Vagina (tissue), 2 donors: ENCODE measurements around the gene GDPD4.

Source experiments
- POLR2AphosphoS5 ChIP-seq, 2 donors: sonication (generic); formaldehyde crosslinking; IDR thresholded peaks; one replicate each; pipeline ENCODE4 v1.9.0; 2017; ENCODE audit warnings: antibody characterized with exemption in 2 of 2, mild to moderate bottlenecking in 2 of 2, low read depth in 1 of 2; ENCODE audit not compliant: insufficient read depth in 1 of 2
- TF ChIP-seq, protein P1 (sequence below), 3 experiments: fragments of 450-650 bp in 2 of 3; fragments of 200-600 bp in 1 of 3; sonication (generic) in 1 of 3; IDR thresholded peaks; one replicate each; pipeline ENCODE4 v1.5.1; 2017 to 2019; ENCODE audit warnings: antibody characterized with exemption in 3 of 3, mild to moderate bottlenecking in 2 of 3, moderate library complexity in 2 of 3

DNA sequence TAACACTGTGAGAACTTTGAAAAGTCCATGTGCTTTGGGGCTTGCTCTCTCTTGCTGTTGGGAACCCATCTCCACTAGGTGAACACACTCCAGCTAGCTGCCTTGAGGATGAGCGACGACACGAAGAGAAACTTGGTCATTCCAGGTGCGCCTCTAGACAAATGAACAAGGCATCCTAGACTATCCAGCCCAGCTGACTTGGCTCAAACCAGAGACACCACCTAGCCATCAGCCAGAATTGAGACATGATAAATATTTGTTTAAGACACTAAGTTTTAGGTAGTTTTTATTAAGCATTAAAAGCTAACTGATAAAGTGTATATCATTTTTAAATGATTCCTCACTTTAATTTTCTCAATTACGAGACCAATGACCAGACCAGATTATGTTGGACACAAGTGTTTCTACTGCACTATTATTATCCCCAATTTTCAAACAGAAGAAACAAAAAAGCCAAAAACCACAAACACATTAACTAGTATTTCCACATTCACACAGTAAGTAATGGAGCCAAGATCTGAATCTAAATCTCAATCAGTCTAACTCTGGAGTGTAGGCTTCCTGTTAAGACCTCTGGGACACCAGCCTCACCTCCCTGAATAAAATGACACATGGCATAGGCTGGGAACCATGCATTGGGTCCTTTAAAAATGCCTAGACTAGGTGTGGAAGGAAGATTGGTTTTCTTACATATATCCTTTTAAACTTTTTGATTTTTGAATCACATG is 70.4 kb downstream of the GDPD4 start:
- TF ChIP-seq, protein P1, sequence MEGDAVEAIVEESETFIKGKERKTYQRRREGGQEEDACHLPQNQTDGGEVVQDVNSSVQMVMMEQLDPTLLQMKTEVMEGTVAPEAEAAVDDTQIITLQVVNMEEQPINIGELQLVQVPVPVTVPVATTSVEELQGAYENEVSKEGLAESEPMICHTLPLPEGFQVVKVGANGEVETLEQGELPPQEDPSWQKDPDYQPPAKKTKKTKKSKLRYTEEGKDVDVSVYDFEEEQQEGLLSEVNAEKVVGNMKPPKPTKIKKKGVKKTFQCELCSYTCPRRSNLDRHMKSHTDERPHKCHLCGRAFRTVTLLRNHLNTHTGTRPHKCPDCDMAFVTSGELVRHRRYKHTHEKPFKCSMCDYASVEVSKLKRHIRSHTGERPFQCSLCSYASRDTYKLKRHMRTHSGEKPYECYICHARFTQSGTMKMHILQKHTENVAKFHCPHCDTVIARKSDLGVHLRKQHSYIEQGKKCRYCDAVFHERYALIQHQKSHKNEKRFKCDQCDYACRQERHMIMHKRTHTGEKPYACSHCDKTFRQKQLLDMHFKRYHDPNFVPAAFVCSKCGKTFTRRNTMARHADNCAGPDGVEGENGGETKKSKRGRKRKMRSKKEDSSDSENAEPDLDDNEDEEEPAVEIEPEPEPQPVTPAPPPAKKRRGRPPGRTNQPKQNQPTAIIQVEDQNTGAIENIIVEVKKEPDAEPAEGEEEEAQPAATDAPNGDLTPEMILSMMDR (IDR thresholded peaks at IDR 0.05) = no peak
- TF ChIP-seq POLR2AphosphoS5 (IDR thresholded peaks at IDR 0.05; ENCODE audit: insufficient read depth in 1 of 2, low read depth in 1 of 2) = no peak
